Lung (tissue), 12 donors: ENCODE results near the gene HAUS6. TPM values are rescaled to one million over a fixed set of nuclear protein-coding genes. Genes with fewer than 3 reads are reported as not detected.

ENCODE experiments used
- ATAC-seq: fragments of 200-7000 bp; cut with Tn5 transposase; one replicate; pipeline ENCODE4 v1.9.1; 2020; ENCODE audit warnings: moderate number of reproducible peaks; ENCODE audit not compliant: insufficient read depth, low FRiP score
- DNase-seq, 3 donors: peaks; one replicate each; pipeline ENCODE4 v3.0.0-alpha.2; 2013 to 2017
- H3K27ac ChIP-seq, 2 donors: one replicate each; pipeline ENCODE4 v1.5.1; 2013; ENCODE audit warnings: mild to moderate bottlenecking in 2 of 2, moderate library complexity in 2 of 2, control low read depth in 1 of 2, inconsistent platforms in 1 of 2, low read depth in 1 of 2, low read length in 1 of 2
- H3K27me3 ChIP-seq, 3 donors: one replicate each; pipeline ENCODE4 v1.5.1; 2013; ENCODE audit warnings: low read length in 2 of 3; ENCODE audit not compliant: control insufficient read depth in 3 of 3, insufficient read depth in 3 of 3
- H3K36me3 ChIP-seq, 4 donors: one replicate each; pipeline ENCODE4 v1.5.1; 2013; ENCODE audit warnings: low read length in 4 of 4, mild to moderate bottlenecking in 1 of 4, moderate library complexity in 1 of 4; ENCODE audit not compliant: control insufficient read depth in 4 of 4, insufficient read depth in 4 of 4
- H3K4me1 ChIP-seq, 5 donors: one replicate each; pipeline ENCODE4 v1.5.1; 2013; ENCODE audit warnings: low read length in 5 of 5, mild to moderate bottlenecking in 2 of 5, moderate library complexity in 1 of 5; ENCODE audit not compliant: control insufficient read depth in 5 of 5, insufficient read depth in 5 of 5
- H3K4me3 ChIP-seq: one replicate; pipeline ENCODE4 v1.5.1; 2013; ENCODE audit warnings: mild to moderate bottlenecking, control low read depth, moderate library complexity
- H3K9ac ChIP-seq, 2 donors: one replicate each; pipeline ENCODE4 v1.5.1; 2013; ENCODE audit warnings: low read length in 2 of 2, control low read depth in 1 of 2; ENCODE audit not compliant: insufficient read depth in 1 of 2
- H3K9me3 ChIP-seq, 4 donors: one replicate each; pipeline ENCODE4 v1.5.1; 2013; ENCODE audit warnings: low read length in 3 of 4, mild to moderate bottlenecking in 1 of 4, moderate library complexity in 1 of 4; ENCODE audit not compliant: control insufficient read depth in 4 of 4, insufficient read depth in 3 of 4
- WGBS, 2 donors: extraction: QIAGEN DNeasy Blood & Tissue Kit; methylation state at CpG; one replicate each; pipeline ENCODE4 v1.1.7; 2013; 5-methylcytosine and 5-hydroxymethylcytosine counted together
- polyA plus RNA-seq, 2 donors: library from polyadenylated mRNA; stranded (reverse); fragments of 200-250 nt; gene quantifications; one replicate each; pipeline ENCODE4 v1.2.1, GENCODE V29; 2013
- total RNA-seq, 2 donors: library from RNA; depleted of rRNA in 1 of 2; stranded (reverse); fragments of >200 nt in 1 of 2; gene quantifications; one replicate each; pipeline ENCODE4 v1.2.1, GENCODE V29; 2014 to 2021
- TF ChIP-seq, protein P1 (sequence below): IDR thresholded peaks from 2 replicates; pipeline ENCODE4 v1.5.1; 2012; ENCODE audit warnings: mild to moderate bottlenecking; ENCODE audit errors: control extremely low read depth, extremely low read depth
- donor health status: control.
- donor health status: control.
- donor health status: Bipolar disorder and iron deficiency.
- donor health status: healthy.
- donor health status: DM: yes; HTN: yes; CAD: no.

The HAUS6 gene
- total and polyA plus RNA-seq, 4 donors, result 3.6 to 13.1 (median 5.7) TPM

DNA sequence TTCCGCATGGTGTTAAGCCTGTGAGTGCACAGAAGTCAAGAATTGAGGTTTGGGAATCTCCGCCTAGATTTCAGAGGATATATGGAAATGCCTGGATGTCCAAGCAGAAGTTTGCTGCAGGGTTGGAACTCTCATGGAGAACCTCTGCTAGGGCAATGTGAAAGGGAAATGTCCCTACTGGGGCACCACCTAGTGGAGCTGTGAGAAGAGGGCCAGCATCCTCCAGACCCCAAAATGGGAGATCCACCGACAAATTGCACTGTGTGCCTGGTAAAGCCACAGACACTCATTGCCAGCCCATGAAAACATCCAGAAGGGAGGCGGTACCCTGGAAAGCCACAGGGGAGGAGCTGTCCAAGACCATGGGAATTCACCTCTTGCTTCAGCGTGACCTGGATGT is 66.1 kb downstream of the HAUS6 start:
- Histone ChIP-seq H3K9ac (no peak overlapping the region), H3K36me3 (no peaks in the 10 kb centered on the region), H3K9me3 (no peaks in the 10 kb centered on the region), H3K4me3 (no peak overlapping the region), H3K27me3 (no peaks in the 10 kb centered on the region), H3K27ac (no peak overlapping the region), H3K4me1 (no peaks in the 10 kb centered on the region)
- DNase-seq (no peak), ATAC-seq (no peak)
- TF ChIP-seq, protein P1, sequence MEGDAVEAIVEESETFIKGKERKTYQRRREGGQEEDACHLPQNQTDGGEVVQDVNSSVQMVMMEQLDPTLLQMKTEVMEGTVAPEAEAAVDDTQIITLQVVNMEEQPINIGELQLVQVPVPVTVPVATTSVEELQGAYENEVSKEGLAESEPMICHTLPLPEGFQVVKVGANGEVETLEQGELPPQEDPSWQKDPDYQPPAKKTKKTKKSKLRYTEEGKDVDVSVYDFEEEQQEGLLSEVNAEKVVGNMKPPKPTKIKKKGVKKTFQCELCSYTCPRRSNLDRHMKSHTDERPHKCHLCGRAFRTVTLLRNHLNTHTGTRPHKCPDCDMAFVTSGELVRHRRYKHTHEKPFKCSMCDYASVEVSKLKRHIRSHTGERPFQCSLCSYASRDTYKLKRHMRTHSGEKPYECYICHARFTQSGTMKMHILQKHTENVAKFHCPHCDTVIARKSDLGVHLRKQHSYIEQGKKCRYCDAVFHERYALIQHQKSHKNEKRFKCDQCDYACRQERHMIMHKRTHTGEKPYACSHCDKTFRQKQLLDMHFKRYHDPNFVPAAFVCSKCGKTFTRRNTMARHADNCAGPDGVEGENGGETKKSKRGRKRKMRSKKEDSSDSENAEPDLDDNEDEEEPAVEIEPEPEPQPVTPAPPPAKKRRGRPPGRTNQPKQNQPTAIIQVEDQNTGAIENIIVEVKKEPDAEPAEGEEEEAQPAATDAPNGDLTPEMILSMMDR, result no peak
- 97 to 100% methylated on average over 5 of the region's 5 CpGs for WGBS, 2 donors

DNA sequence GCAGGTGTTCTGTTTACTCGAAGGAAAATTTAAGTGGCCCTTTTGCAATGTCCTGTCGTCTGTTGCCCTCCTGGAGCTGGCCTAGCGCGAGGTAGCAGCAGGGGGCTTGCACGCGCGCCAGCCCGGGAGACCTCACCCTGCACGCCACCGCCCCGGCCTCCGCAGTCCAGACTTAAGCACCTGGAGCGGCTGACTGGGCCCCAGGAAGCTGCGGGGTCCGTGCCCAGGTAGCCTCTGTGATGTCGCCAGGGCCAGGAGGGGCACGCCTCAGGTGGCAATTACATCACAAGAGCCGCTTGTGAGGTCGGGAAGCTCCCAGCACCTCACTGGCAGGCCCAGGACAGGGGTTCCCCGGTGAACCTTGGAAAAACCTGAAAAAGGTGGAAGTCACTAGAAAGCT is 69.7 kb downstream of the HAUS6 start, which contains the start of gene SAXO1:
Gene SAXO1, minus strand, starts transcription at position 195 of the 400 bp plus-strand sequence. CDS start 301 bp downstream, outside the sequence.
- H3K9me3 ChIP-seq, result no peaks in the 10 kb centered on the region
- no peak within 1 kb of the TSS for H3K4me3 ChIP-seq
- WGBS, 2 donors, result 72 to 85% methylated on average over 20 of the region's 20 CpGs
- peaks cover 0 to 5% (median 0%) of the 10 kb centered on the region in 5 donors for H3K4me1 ChIP-seq
- H3K36me3 ChIP-seq, result no peaks in the 10 kb centered on the region
- no peak within 1 kb of the TSS for H3K9ac ChIP-seq
- no peak within 1 kb of the TSS for H3K27ac ChIP-seq
- ATAC-seq, result no peak
- H3K27me3 ChIP-seq, result no peaks in the 10 kb centered on the region
- no peak for DNase-seq
- TF ChIP-seq, protein P1, result no peak

DNA sequence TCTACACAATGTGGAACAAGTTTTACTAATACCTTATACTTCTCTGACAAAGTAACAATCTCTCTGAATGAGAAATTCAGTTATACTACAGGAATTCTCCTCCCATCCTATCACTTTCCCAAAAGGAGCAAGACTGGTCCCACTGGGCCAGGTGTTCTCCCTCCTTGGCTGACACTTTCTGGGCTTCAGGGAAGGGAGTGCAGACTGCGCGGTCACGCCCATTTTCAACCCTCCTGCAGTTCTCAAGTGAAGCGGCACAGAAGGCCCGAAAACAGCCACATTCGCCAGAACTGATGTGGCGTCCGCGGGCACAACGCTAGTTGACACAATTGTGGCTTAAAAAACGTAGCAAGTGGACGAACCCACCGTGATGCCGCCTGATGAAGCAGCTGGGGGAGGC is 70.3 kb downstream of the HAUS6 start:
- WGBS, 2 donors, result 75 to 87% methylated on average over 14 of the region's 14 CpGs
- Histone ChIP-seq H3K4me3 (no peak overlapping the region), H3K9ac (no peak overlapping the region), H3K27me3 (no peaks in the 10 kb centered on the region), H3K9me3 (no peaks in the 10 kb centered on the region), H3K27ac (no peak overlapping the region), H3K36me3 (no peaks in the 10 kb centered on the region), H3K4me1 (peaks cover 0 to 5% (median 0%) of the 10 kb centered on the region in 5 donors)
- DNase-seq (no peak), ATAC-seq (no peak)
- TF ChIP-seq, protein P1, result no peak

DNA sequence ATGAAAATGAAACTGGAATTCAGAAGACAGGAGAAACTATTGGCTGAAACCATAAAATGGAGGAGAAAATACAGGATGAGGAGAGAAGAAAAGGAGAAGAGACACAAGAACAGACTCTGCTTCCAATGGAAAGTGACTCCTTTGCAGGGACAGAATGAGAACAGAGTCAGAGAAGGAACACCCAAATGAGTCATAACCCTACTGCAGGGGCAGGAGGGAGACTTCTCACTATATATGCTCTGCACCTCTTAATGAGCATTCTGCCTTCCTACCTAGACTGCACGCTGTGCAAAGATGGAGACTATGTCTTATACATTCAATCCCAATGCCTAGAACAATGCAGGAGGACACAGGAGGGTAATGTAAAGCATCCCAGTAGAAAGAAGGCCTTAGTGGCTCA is 71.8 kb downstream of the HAUS6 start:
- WGBS, 2 donors, result 96 to 97% methylated on average over 1 of the region's 1 CpG
- Histone ChIP-seq H3K4me3 (no peak overlapping the region), H3K9me3 (no peaks in the 10 kb centered on the region), H3K27me3 (no peaks in the 10 kb centered on the region), H3K4me1 (peaks cover 0 to 5% (median 0%) of the 10 kb centered on the region in 5 donors), H3K9ac (no peak overlapping the region), H3K36me3 (no peaks in the 10 kb centered on the region), H3K27ac (no peak overlapping the region)
- DNase-seq (no peak), ATAC-seq (no peak)
- TF ChIP-seq, protein P1, result no peak
